SK-N-SH (cell line): ENCODE results near the gene OR6K3. TPM values are rescaled to one million over a fixed set of nuclear protein-coding genes. Genes with fewer than 3 reads are reported as not detected.

Experiments used
- CTCF ChIA-PET: fragments of 300-600, 350-600 bp; formaldehyde crosslinking; extraction: SDS; loops from one replicate; lab custom pipeline; 2021; lab: Yijun Ruan, JAX
- POLR2A ChIA-PET: fragments of 350-600 bp; sonication (Branson Sonifier 250); formaldehyde crosslinking; extraction: SDS; loops from one replicate; lab custom pipeline; 2020; ENCODE audit warnings: antibody characterized with exemption, inconsistent platforms; lab: Yijun Ruan, JAX
- DNase-seq: peaks from one replicate; pipeline ENCODE4 v3.0.0; 2012
- H2AFZ ChIP-seq: fragments of 200-600 bp; sonication (generic); 2 replicates; pipeline ENCODE4 v1.8.1; 2016; ENCODE audit warnings: antibody characterized with exemption, mild to moderate bottlenecking, low read depth
- H3F3A ChIP-seq: fragments of 200-600 bp; sonication (generic); replicated peaks from 2 replicates; pipeline ENCODE3; 2016; ENCODE audit warnings: antibody characterized with exemption, mild to moderate bottlenecking; ENCODE audit not compliant: insufficient read depth
- H3K27ac ChIP-seq, 2 experiments: fragments of 200-500 bp in 1 of 2; fragments of 200-600 bp in 1 of 2; sonication (Bioruptor generic) in 1 of 2; sonication (generic), shearing (Covaris generic) in 1 of 2; 2 replicates each; pipeline versions ENCODE4 v1.5.1 to v1.6.1; 2014 to 2016; ENCODE audit warnings: low read depth in 2 of 2, inconsistent platforms in 1 of 2, low read length in 1 of 2, mild to moderate bottlenecking in 1 of 2, mixed read lengths in 1 of 2
- H3K27me3 ChIP-seq: fragments of 200-600 bp; sonication (generic), shearing (Covaris generic); 2 replicates; pipeline ENCODE4 v1.6.1; 2016; ENCODE audit warnings: mixed run types; ENCODE audit not compliant: insufficient read depth
- H3K36me3 ChIP-seq, 2 experiments: fragments of 200-500 bp in 1 of 2; fragments of 200-600 bp in 1 of 2; sonication (Bioruptor generic) in 1 of 2; sonication (generic) in 1 of 2; replicated peaks in 1 of 2; 2 replicates each; pipeline versions ENCODE3 to v1.5.1; 2014 to 2016; ENCODE audit warnings: low read length in 1 of 2, mild to moderate bottlenecking in 1 of 2; ENCODE audit not compliant: insufficient read depth in 2 of 2, control insufficient read depth in 1 of 2
- H3K4me1 ChIP-seq, 2 experiments: fragments of 200-500 bp in 1 of 2; fragments of 200-600 bp in 1 of 2; sonication (Bioruptor generic) in 1 of 2; sonication (generic), shearing (Covaris generic) in 1 of 2; 2 replicates each; pipeline versions ENCODE4 v1.5.1 to v1.6.1; 2014 to 2016; ENCODE audit warnings: low read depth in 1 of 2, low read length in 1 of 2, mixed run types in 1 of 2; ENCODE audit not compliant: insufficient read depth in 2 of 2, control insufficient read depth in 1 of 2
- H3K4me2 ChIP-seq: fragments of 200-600 bp; sonication (generic), shearing (Covaris generic); 2 replicates; pipeline ENCODE4 v1.6.1; 2017; ENCODE audit warnings: mixed run types
- H3K4me3 ChIP-seq, 2 experiments: fragments of 200-500 bp in 1 of 2; fragments of 200-600 bp in 1 of 2; sonication (Bioruptor generic) in 1 of 2; sonication (generic), shearing (Covaris generic) in 1 of 2; 2 replicates each; pipeline versions ENCODE4 v1.5.1 to v1.8.1; 2014 to 2016; ENCODE audit warnings: low read depth in 2 of 2, inconsistent platforms in 1 of 2, low read length in 1 of 2, mild to moderate bottlenecking in 1 of 2, mixed read lengths in 1 of 2, moderate library complexity in 1 of 2
- H3K79me2 ChIP-seq: fragments of 200-600 bp; sonication (generic); 2 replicates; pipeline ENCODE4 v1.8.1; 2017; ENCODE audit warnings: mild to moderate bottlenecking; ENCODE audit not compliant: insufficient read depth
- H3K9ac ChIP-seq: fragments of 200-600 bp; sonication (generic); 2 replicates; pipeline ENCODE4 v1.6.1; 2017; ENCODE audit warnings: mixed run types
- H3K9me2 ChIP-seq: fragments of 200-600 bp; sonication (generic); 2 replicates; pipeline ENCODE4 v1.6.1; 2017; ENCODE audit warnings: mixed run types
- H3K9me3 ChIP-seq: fragments of 200-600 bp; sonication (generic); 2 replicates; pipeline ENCODE4 v1.6.1; 2017; ENCODE audit warnings: mixed run types, mild to moderate bottlenecking, moderate library complexity
- H4K20me1 ChIP-seq: fragments of 200-600 bp; sonication (generic); 2 replicates; pipeline ENCODE4 v1.6.1; 2017; ENCODE audit warnings: mild to moderate bottlenecking, mixed run types; ENCODE audit not compliant: insufficient read depth
- CHD2 ChIP-seq: fragments of 150-350 bp; IDR thresholded peaks from 2 replicates; pipeline ENCODE4 v1.6.1; 2018; ENCODE audit warnings: low read length; ENCODE audit not compliant: partially characterized antibody
- CTCF ChIP-seq: fragments of 200-600 bp; sonication (generic); IDR thresholded peaks from 2 replicates; pipeline ENCODE4 v1.6.1; 2017; ENCODE audit warnings: antibody characterized with exemption, mild to moderate bottlenecking, moderate library complexity
- FOSL2 ChIP-seq: IDR thresholded peaks from 2 replicates; pipeline ENCODE4 v1.4.0; 2012; ENCODE audit warnings: low read depth, mild to moderate bottlenecking, moderate library complexity, borderline replicate concordance
- FOXJ3 ChIP-seq: sonication (generic); formaldehyde crosslinking; IDR thresholded peaks from 2 replicates; pipeline ENCODE4 v1.5.1; 2020; ENCODE audit warnings: mild to moderate bottlenecking, missing genetic modification reagents
- FOXM1 ChIP-seq: IDR thresholded peaks from 2 replicates; pipeline ENCODE4 v1.4.0; 2012; ENCODE audit warnings: low read depth, mild to moderate bottlenecking
- JUND ChIP-seq: IDR thresholded peaks from 2 replicates; pipeline ENCODE4 v1.4.0; 2012
- MXI1 ChIP-seq: IDR thresholded peaks from 2 replicates; pipeline ENCODE4 v1.6.1; 2012; ENCODE audit warnings: mild to moderate bottlenecking, low read depth, low read length, improper control_type of control experiment
- NRF1 ChIP-seq: IDR thresholded peaks from 2 replicates; pipeline ENCODE4 v1.6.1; 2012; ENCODE audit warnings: low read depth, mild to moderate bottlenecking, low read length
- RCOR1 ChIP-seq: fragments of 150-350 bp; IDR thresholded peaks from 2 replicates; pipeline ENCODE4 v1.6.1; 2017; ENCODE audit warnings: antibody characterized with exemption, low read length
- RXRA ChIP-seq: IDR thresholded peaks from 2 replicates; pipeline ENCODE4 v1.4.0; 2012; ENCODE audit warnings: low read depth, mild to moderate bottlenecking, borderline replicate concordance
- SIN3A ChIP-seq: IDR thresholded peaks from 2 replicates; pipeline ENCODE4 v1.6.1; 2012; ENCODE audit warnings: low read depth, mild to moderate bottlenecking, low read length, moderate library complexity, borderline replicate concordance
- TCF12 ChIP-seq: IDR thresholded peaks from 2 replicates; pipeline ENCODE4 v1.4.0; 2012
- YY1 ChIP-seq: IDR thresholded peaks from 2 replicates; pipeline ENCODE4 v1.4.0; 2012; ENCODE audit warnings: low read depth, mild to moderate bottlenecking
- WGBS: methylation state at CpG from one replicate; pipeline ENCODE4 v1.1.6; 2017; ENCODE audit warnings: low lambda C conversion rate; 5-methylcytosine and 5-hydroxymethylcytosine counted together
- polyA plus RNA-seq, 3 experiments: library from polyadenylated mRNA; depleted of rRNA; stranded (reverse); fragments of >200 nt; gene quantifications; 2 replicates each; pipeline ENCODE4 v1.2.3, GENCODE V29; 2012
- TF ChIP-seq, protein P1 (sequence below): IDR thresholded peaks from 2 replicates; pipeline ENCODE4 v1.4.0; 2012; ENCODE audit warnings: low read depth
- TF ChIP-seq, protein P2 (sequence below): IDR thresholded peaks from 2 replicates; pipeline ENCODE4 v1.4.0; 2012; ENCODE audit warnings: low read depth, borderline replicate concordance
- TF ChIP-seq, protein P3 (sequence below): IDR thresholded peaks from 2 replicates; pipeline ENCODE4 v1.6.1; 2012; ENCODE audit warnings: mild to moderate bottlenecking, low read depth, low read length, moderate library complexity
- TF ChIP-seq, protein P4 (sequence below): IDR thresholded peaks from 2 replicates; pipeline ENCODE4; 2012

Gene OR6K3
- polyA plus RNA-seq, 1 of the 3 experiments (the other 2 are of a cell fraction), result not detected

DNA sequence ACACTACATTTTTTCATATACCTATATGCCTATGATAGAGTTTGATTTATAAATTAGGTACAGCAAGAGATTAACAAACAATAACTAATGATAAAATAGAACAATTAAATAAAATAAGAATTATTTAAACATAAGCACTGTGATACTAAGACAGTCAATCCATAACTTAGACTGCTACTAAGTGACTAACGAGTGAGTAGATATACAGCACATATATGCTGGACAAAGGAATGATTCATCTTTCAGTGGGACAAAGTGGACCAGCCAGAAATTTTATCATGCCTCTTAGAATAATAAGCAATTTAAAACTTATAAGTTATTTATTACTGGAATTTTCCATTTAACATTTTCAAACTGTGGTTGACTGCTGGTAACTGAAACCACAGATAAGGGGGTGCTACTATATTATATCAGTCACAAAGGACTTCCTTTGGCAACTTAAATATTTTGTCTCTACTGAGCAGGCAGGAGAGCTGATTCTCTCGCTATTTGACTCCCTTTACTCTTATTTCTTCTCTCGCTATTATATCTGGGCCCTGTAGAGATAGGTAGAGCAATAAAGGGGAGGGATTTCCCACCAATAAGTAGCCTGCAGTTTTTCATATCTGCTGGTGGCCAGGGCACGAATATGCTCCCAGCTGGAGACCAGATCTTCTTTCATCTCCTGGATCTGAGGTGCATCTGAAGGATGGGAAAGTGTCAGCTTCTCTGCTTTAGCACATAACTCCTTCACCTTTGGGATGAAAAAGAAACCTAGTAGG, 44.8 kb downstream of the OR6K3 start:
- Histone ChIP-seq H3K9ac (no peak overlapping the region), H4K20me1 (no peaks in the 10 kb centered on the region), H3K4me3 (no peak overlapping the region), H3F3A (no peaks in the 10 kb centered on the region), H3K27ac (no peak overlapping the region), H3K9me2 (no peaks in the 10 kb centered on the region), H3K9me3 (no peaks in the 10 kb centered on the region), H3K36me3 (no peaks in the 10 kb centered on the region), H3K79me2 (no peaks in the 10 kb centered on the region), H3K4me1 (no peaks in the 10 kb centered on the region), H3K27me3 (no peaks in the 10 kb centered on the region; the same call in 1 of the 2 replicates), H2AFZ (no peak overlapping the region), H3K4me2 (no peak overlapping the region)
- 0% methylated on average over 4 of the region's 4 CpGs for WGBS
- DNase-seq, result no peak
- POLR2A ChIA-PET, result no interaction called here
- TF ChIP-seq, protein P1, sequence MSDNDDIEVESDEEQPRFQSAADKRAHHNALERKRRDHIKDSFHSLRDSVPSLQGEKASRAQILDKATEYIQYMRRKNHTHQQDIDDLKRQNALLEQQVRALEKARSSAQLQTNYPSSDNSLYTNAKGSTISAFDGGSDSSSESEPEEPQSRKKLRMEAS, result no peak
- TF ChIP-seq TCF12 (no peak), NRF1 (no peak), RXRA (no peak), CTCF (no peak)
- TF ChIP-seq, protein P2, sequence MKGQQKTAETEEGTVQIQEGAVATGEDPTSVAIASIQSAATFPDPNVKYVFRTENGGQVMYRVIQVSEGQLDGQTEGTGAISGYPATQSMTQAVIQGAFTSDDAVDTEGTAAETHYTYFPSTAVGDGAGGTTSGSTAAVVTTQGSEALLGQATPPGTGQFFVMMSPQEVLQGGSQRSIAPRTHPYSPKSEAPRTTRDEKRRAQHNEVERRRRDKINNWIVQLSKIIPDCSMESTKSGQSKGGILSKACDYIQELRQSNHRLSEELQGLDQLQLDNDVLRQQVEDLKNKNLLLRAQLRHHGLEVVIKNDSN, result no peak
- CTCF ChIA-PET, result no interaction called here

- H3K79me2 ChIP-seq, result no peaks in the 10 kb centered on the region
- H3K4me3 ChIP-seq, result no peak overlapping the region
- WGBS, result under 1% methylated on average over 7 of the region's 7 CpGs
- H4K20me1 ChIP-seq, result no peaks in the 10 kb centered on the region
- H3F3A ChIP-seq, result no peaks in the 10 kb centered on the region
- no peak for DNase-seq
- H2AFZ ChIP-seq, result no peak overlapping the region
- no peak overlapping the region for H3K9ac ChIP-seq
- no peaks in the 10 kb centered on the region; the same call in 1 of the 2 replicates for H3K27me3 ChIP-seq
- CTCF ChIA-PET, result no interaction called here
- H3K4me2 ChIP-seq, result no peak overlapping the region
- H3K4me1 ChIP-seq, result no peaks in the 10 kb centered on the region
- H3K9me2 ChIP-seq, result no peaks in the 10 kb centered on the region
- H3K27ac ChIP-seq, result no peak overlapping the region
- POLR2A ChIA-PET, result no interaction called here
- H3K36me3 ChIP-seq, result no peaks in the 10 kb centered on the region
- no peaks in the 10 kb centered on the region for H3K9me3 ChIP-seq
- TF ChIP-seq, protein P3, sequence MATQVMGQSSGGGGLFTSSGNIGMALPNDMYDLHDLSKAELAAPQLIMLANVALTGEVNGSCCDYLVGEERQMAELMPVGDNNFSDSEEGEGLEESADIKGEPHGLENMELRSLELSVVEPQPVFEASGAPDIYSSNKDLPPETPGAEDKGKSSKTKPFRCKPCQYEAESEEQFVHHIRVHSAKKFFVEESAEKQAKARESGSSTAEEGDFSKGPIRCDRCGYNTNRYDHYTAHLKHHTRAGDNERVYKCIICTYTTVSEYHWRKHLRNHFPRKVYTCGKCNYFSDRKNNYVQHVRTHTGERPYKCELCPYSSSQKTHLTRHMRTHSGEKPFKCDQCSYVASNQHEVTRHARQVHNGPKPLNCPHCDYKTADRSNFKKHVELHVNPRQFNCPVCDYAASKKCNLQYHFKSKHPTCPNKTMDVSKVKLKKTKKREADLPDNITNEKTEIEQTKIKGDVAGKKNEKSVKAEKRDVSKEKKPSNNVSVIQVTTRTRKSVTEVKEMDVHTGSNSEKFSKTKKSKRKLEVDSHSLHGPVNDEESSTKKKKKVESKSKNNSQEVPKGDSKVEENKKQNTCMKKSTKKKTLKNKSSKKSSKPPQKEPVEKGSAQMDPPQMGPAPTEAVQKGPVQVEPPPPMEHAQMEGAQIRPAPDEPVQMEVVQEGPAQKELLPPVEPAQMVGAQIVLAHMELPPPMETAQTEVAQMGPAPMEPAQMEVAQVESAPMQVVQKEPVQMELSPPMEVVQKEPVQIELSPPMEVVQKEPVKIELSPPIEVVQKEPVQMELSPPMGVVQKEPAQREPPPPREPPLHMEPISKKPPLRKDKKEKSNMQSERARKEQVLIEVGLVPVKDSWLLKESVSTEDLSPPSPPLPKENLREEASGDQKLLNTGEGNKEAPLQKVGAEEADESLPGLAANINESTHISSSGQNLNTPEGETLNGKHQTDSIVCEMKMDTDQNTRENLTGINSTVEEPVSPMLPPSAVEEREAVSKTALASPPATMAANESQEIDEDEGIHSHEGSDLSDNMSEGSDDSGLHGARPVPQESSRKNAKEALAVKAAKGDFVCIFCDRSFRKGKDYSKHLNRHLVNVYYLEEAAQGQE, result no peak
- TF ChIP-seq MXI1 (no peak), JUND (no peak), FOXM1 (no peak), SIN3A (no peak), CTCF (no peak), YY1 (no peak), FOSL2 (no peak), RCOR1 (no peak), CHD2 (no peak), FOXJ3 (no peak)
- TF ChIP-seq, protein P1, result no peak
- TF ChIP-seq, protein P4, sequence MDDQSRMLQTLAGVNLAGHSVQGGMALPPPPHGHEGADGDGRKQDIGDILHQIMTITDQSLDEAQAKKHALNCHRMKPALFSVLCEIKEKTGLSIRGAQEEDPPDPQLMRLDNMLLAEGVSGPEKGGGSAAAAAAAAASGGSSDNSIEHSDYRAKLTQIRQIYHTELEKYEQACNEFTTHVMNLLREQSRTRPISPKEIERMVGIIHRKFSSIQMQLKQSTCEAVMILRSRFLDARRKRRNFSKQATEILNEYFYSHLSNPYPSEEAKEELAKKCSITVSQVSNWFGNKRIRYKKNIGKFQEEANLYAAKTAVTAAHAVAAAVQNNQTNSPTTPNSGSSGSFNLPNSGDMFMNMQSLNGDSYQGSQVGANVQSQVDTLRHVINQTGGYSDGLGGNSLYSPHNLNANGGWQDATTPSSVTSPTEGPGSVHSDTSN, result no peak
These were observed 46.2 kb downstream of the OR6K3 start for GRCh38 chr1:158674302-158674701.
